AG04449 (cell line): ENCODE results near the gene SEC31A.
"Not testable (repeated sequence)": the region's sequence is repeated elsewhere in the genome, so short reads cannot be mapped to it uniquely, and the experiment has no call there.

Experiments used
- CTCF ChIA-PET: fragments of 350-600 bp; formaldehyde crosslinking; extraction: SDS; loops from one replicate; lab custom pipeline; 2021; ENCODE audit warnings: antibody characterized with exemption; lab: Yijun Ruan, JAX
- POLR2A ChIA-PET: fragments of 400-600, 350-600 bp; formaldehyde crosslinking; extraction: SDS; loops from one replicate; lab custom pipeline; 2020; ENCODE audit warnings: antibody characterized with exemption, inconsistent platforms; lab: Yijun Ruan, JAX
- DNase-seq: peaks from one replicate; pipeline ENCODE4 v3.0.0-alpha.2; 2010; ENCODE audit warnings: low read depth, low spot score
- H3K4me3 ChIP-seq: 2 replicates; pipeline ENCODE4 v1.5.1; 2011; ENCODE audit warnings: low read depth, mild to moderate bottlenecking, control low read depth, low read length
- TF ChIP-seq, protein P1 (sequence below): IDR thresholded peaks from one replicate; pipeline ENCODE4 v1.5.1; 2011; ENCODE audit warnings: mild to moderate bottlenecking, moderate library complexity, low read length, control low read depth, inconsistent platforms; ENCODE audit not compliant: insufficient read depth; ENCODE audit errors: missing control alignments

Gene SEC31A

DNA sequence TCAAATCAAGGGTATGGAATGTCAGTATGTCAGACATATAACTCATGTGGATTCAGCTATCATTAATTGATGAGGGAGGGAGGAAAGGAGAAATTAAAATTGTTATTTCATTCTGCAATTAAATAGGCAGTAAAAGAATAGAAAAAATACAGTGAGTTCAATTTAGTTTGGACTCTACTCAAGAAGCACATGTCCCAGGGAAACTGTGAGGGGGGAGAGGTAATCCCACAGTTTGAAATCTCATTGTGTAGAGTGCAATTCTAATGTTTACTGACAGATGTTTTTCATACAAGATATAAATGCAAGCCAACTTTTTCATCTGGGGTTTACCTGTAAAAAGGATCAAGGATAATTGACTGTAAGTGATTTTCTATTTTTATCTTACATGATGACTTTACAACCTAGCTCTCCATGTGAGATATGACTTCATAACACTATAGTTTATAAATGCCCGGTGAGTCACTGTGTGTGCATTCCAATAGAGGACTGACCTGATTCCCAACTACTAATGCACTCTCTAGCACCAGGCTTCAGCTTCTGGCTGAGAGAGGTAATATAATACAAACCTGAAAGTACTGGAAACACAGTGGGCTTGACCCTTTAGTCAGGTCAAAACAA is 57.1 kb downstream of the SEC31A start:
- DNase-seq, result peak; percentile 72
- ChIA-PET POLR2A (interaction anchor here (0.5 kb wide), 1 partner anchor 56 kb away, joined by 3 read pairs; no protein-coding TSS in a partner anchor), CTCF (interaction anchor here (0.9 to 1.4 kb wide), 5 partner anchors 9 to 371 kb away, joined by 3 to 7 read pairs (median 3); no protein-coding TSS in a partner anchor)
- TF ChIP-seq, protein P1, sequence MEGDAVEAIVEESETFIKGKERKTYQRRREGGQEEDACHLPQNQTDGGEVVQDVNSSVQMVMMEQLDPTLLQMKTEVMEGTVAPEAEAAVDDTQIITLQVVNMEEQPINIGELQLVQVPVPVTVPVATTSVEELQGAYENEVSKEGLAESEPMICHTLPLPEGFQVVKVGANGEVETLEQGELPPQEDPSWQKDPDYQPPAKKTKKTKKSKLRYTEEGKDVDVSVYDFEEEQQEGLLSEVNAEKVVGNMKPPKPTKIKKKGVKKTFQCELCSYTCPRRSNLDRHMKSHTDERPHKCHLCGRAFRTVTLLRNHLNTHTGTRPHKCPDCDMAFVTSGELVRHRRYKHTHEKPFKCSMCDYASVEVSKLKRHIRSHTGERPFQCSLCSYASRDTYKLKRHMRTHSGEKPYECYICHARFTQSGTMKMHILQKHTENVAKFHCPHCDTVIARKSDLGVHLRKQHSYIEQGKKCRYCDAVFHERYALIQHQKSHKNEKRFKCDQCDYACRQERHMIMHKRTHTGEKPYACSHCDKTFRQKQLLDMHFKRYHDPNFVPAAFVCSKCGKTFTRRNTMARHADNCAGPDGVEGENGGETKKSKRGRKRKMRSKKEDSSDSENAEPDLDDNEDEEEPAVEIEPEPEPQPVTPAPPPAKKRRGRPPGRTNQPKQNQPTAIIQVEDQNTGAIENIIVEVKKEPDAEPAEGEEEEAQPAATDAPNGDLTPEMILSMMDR, result no peak
- H3K4me3 ChIP-seq, result no peak overlapping the region

DNA sequence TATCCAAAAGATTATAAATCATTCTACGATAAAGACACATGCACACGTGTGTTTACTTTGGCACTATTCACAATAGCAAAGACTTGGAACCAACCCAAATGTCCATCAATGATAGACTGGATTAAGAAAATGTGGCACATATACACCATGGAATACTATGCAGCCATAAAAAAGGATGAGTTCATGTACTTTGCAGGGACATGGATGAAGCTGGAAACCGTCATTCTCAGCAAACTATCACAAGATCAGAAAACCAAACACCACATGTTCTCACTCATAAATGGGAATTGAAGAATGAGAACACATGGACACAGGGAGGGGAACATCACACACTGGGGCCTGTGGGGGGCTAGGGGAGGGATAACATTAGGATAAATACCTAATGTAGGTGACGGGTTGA is 57.9 kb downstream of the SEC31A start:
- DNase-seq, H3K4me3 ChIP-seq, CTCF ChIA-PET: not testable (repeated sequence)
- POLR2A ChIA-PET, result interaction anchor here (0.5 kb wide), 1 partner anchor 57 kb away, joined by 3 read pairs; no protein-coding TSS in a partner anchor

DNA sequence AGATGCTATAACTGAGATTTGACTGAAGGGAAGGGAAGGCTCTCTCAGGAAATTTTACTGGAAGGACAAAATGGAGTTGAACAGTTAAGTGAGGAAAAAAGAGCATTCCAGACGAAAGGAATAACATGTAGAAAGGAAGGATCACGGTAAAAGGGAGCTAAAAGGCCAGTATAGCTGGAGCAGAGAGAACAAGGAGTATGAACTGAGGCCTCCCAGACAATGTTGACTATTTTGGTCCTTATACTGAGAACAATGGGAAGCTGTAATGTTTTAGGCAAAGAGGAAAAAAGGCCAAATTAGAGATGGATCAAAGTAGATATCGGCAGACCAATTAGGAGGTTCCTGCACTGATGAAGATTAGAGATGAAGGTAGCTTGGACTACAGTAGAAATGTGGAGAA is 65.5 kb downstream of the SEC31A start:
- POLR2A ChIA-PET, result no interaction called here
- no peak overlapping the region for H3K4me3 ChIP-seq
- TF ChIP-seq, protein P1, result no peak
- CTCF ChIA-PET, result interaction anchor here (0.8 to 1.8 kb wide), 3 partner anchors 25 to 363 kb away, joined by 3 to 4 read pairs (median 4); no protein-coding TSS in a partner anchor
- no peak for DNase-seq

DNA sequence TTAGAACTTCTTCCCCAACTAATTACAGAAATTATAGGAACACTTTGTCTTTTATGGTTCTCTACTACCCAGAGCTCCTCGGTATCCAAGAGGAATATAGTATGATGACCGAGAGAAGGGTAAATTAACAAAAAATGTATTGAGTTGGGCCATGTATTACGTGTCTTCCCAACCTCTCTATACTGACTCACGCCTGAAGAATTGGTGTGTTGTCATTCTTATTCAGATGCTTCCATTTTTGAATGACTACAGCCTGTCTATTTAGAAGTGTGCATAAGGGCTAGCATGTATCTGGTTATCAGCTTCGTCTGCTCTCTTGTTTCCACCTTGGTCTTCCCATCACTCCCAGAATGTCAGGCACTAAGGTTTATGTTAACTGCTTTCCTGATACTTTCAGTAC is 67.9 kb downstream of the SEC31A start:
- CTCF ChIA-PET, result interaction anchor here (0.9 to 1.9 kb wide), 3 partner anchors 17 to 84 kb away, joined by 3 to 5 read pairs (median 3); no protein-coding TSS in a partner anchor
- POLR2A ChIA-PET, result interaction anchor here (1.0 kb wide), 1 partner anchor 23 kb away, joined by 4 read pairs; no protein-coding TSS in a partner anchor
- TF ChIP-seq, protein P1, result no peak
- DNase-seq, result peak; percentile 19
- H3K4me3 ChIP-seq, result no peak overlapping the region

DNA sequence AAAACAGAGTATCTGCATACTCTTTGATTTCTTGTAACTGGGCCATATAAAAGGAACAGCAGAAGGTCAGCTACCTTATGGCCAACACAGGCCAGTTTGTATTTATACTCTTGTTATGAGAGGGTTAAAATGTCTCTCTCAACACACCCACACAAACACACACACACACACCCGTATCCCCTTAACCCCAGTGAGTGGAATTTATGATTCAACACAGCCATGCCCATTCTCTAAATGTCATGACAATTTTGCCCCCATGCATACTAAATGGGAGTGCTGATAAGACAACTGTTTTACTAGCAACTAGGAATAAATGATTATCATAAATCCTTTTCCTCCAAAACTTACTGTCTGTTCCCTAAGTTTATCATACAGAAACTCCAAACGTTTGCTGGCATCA is 70.3 kb downstream of the SEC31A start:
- POLR2A ChIA-PET, result no interaction called here
- CTCF ChIA-PET, result interaction anchor here (1.4 kb wide), 1 partner anchor 82 kb away, joined by 3 read pairs; no protein-coding TSS in a partner anchor

DNA sequence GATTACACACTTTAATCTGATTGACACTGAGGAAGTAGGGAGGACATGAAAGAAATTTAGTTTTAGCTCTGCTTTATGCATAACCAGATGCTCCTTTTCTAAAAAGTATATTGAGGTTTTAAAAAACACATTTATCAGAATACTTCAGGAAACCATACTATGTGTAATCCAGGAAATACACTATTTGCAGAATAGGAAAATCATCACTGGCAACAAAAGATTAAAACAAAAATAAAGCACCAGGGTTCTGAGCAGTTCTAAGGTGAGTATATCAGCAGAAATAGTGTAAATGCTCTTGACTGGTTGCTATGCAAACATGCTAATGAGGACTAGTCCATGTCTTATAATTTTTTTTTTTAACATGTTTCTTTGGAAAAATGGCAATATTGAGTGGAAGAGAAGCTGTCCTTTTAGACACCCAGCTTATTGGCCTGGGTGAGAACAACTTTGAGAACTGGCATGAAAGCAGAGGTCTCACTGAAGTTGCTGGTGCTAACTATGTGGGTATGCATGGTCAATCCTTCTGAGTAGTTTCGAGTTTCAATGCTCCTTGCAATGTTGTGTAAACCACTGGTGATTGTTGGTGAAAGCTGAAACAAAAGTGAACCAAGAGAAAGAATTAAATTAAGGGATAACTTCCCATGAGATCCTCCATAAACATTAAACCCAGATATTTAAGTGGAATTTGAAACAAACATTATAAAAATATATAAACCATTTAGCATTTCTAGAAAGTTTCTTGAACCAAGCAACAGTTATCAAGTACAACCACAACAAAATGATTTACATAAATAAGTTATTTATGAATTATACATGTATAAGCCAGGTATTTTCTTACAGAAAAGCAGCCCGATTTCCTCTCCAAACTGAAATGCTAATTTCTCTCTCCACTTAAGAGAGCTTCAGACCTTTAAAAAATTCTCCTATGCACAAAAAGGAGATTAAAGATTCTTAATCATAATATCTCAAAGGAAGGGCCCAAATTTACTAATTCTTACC is 72.0 kb downstream of the SEC31A start:
- no peak overlapping the region for H3K4me3 ChIP-seq
- ChIA-PET CTCF (interaction anchor here (0.9 to 1.4 kb wide), 4 partner anchors 15 to 86 kb away, joined by 3 to 4 read pairs (median 3); no protein-coding TSS in a partner anchor), POLR2A (interaction anchor here (1.2 kb wide), 1 partner anchor 390 kb away, joined by 4 read pairs; no protein-coding TSS in a partner anchor)
- TF ChIP-seq, protein P1, result no peak
- DNase-seq, result no peak

More for the DNA sequence above, 70.3 kb downstream of the SEC31A start:
- no peak overlapping the region for H3K4me3 ChIP-seq
- DNase-seq, result no peak
- TF ChIP-seq, protein P1, result no peak

DNA sequence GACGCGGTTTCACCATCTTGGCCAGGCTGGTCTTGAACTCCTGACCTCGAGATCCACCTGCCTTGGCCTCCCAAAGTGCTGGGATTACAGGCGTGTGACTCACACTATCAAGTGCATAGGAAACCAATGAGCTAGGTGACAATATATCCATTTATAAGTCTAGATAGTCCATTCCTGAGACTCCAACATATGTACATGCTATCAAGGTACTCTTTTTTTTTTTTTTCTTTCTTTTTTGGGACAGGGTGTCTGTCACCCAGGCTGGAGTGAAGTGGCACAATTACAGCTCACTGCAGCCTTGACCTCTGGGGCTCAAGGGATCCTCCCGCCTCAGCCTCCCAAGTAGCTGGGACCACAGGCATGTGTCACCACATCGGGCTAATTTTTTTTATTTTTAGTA is 74.1 kb downstream of the SEC31A start:
- DNase-seq, POLR2A ChIA-PET, CTCF ChIA-PET, H3K4me3 ChIP-seq: not testable (repeated sequence)
